H1 (cell line): ENCODE data around the gene SAFB2. TPM values are rescaled to one million over a fixed set of nuclear protein-coding genes. Genes with fewer than 3 reads are reported as not detected.

ENCODE experiments used
- CTCF ChIA-PET: fragments of 300-600 bp; sonication (Branson Sonifier 250); formaldehyde crosslinking; loops from one replicate; lab custom pipeline; 2021; ENCODE audit not compliant: partially characterized antibody; lab: Charles Lee
- POLR2A ChIA-PET: fragments of 300-600 bp; sonication (Branson Sonifier 250); formaldehyde crosslinking; loops from one replicate; lab custom pipeline; 2021; ENCODE audit warnings: inconsistent platforms; ENCODE audit not compliant: partially characterized antibody; lab: Charles Lee
- DNase-seq, 2 experiments: peaks; one replicate each; pipeline versions ENCODE4 v3.0.0 to v3.0.0-alpha.2; 2010 to 2022; ENCODE audit warnings: low spot score in 2 of 2, low read depth in 1 of 2, mixed read lengths in 1 of 2
- FAIRE-seq: peaks from 2 replicates; lab custom pipeline; 2011; peaks lifted over from hg19 to GRCh38; lab: Jason Lieb, UNC
- H2AFZ ChIP-seq: 2 replicates; pipeline ENCODE4 v1.8.1; 2012; ENCODE audit warnings: low read length, inconsistent platforms
- H2AK5ac ChIP-seq: 2 replicates; pipeline ENCODE4 v1.6.1; 2013; ENCODE audit warnings: low read depth, low read length
- H2BK120ac ChIP-seq: replicated peaks from 2 replicates; pipeline ENCODE3; 2013; ENCODE audit warnings: low read depth, low read length, inconsistent platforms
- H2BK12ac ChIP-seq: 2 replicates; pipeline ENCODE4 v1.6.1; 2013; ENCODE audit warnings: low read depth, low read length
- H2BK15ac ChIP-seq: 2 replicates; pipeline ENCODE4 v1.6.1; 2013; ENCODE audit warnings: low read length
- H2BK20ac ChIP-seq: 2 replicates; pipeline ENCODE4 v1.6.1; 2013; ENCODE audit warnings: low read length
- H2BK5ac ChIP-seq: 2 replicates; pipeline ENCODE4 v1.6.1; 2013; ENCODE audit warnings: low read depth, low read length
- H3K14ac ChIP-seq: 2 replicates; pipeline ENCODE4 v1.6.1; 2013; ENCODE audit warnings: inconsistent platforms; ENCODE audit not compliant: insufficient read length
- H3K18ac ChIP-seq: 2 replicates; pipeline ENCODE4 v1.6.1; 2013; ENCODE audit warnings: low read length; ENCODE audit errors: extremely low read depth
- H3K23ac ChIP-seq: 2 replicates; pipeline ENCODE4 v1.6.1; 2013; ENCODE audit warnings: inconsistent platforms; ENCODE audit not compliant: insufficient read length
- H3K23me2 ChIP-seq: 2 replicates; pipeline ENCODE4 v1.6.1; 2013; ENCODE audit warnings: low read depth, low read length
- H3K27ac ChIP-seq: 2 replicates; pipeline ENCODE4 v1.6.1; 2011; ENCODE audit warnings: low read depth, low read length, inconsistent platforms
- H3K27me3 ChIP-seq, 4 experiments: replicated peaks in 1 of 4; 1 replicate in 1 of 4; 2 replicates in 3 of 4; pipeline versions ENCODE4 v1.6.1 to v1.8.1; 2011 to 2013; ENCODE audit warnings: low read length in 3 of 4, mild to moderate bottlenecking in 3 of 4, inconsistent platforms in 2 of 4, mixed read lengths in 2 of 4, moderate library complexity in 1 of 4; ENCODE audit not compliant: control insufficient read depth in 3 of 4, insufficient read depth in 3 of 4; ENCODE audit errors: extremely low read depth in 1 of 4
- H3K36me3 ChIP-seq, 4 experiments: 2 replicates each; pipeline versions ENCODE4 v1.6.1 to v1.8.1; 2011 to 2013; ENCODE audit warnings: mild to moderate bottlenecking in 4 of 4, low read length in 3 of 4, moderate library complexity in 2 of 4, control low read depth in 1 of 4, inconsistent platforms in 1 of 4; ENCODE audit not compliant: insufficient read depth in 4 of 4, control insufficient read depth in 2 of 4
- H3K4ac ChIP-seq: replicated peaks from 2 replicates; pipeline ENCODE3; 2013; ENCODE audit warnings: low read length, low read depth, mixed read lengths, inconsistent platforms; ENCODE audit not compliant: insufficient read length
- H3K4me1 ChIP-seq, 4 experiments: replicated peaks in 1 of 4; 1 replicate in 1 of 4; 2 replicates in 3 of 4; pipeline versions ENCODE4 v1.6.1 to v1.8.1; 2011 to 2013; ENCODE audit warnings: low read length in 3 of 4, inconsistent platforms in 2 of 4, mixed read lengths in 1 of 4; ENCODE audit not compliant: insufficient read depth in 4 of 4, control insufficient read depth in 3 of 4
- H3K4me2 ChIP-seq, 2 experiments: 2 replicates each; pipeline versions ENCODE4 v1.6.1 to v1.8.1; 2011 to 2013; ENCODE audit warnings: low read depth in 2 of 2, low read length in 2 of 2, control low read depth in 1 of 2, inconsistent platforms in 1 of 2, mild to moderate bottlenecking in 1 of 2; ENCODE audit not compliant: insufficient read depth in 1 of 2
- H3K4me3 ChIP-seq, 4 experiments: fragments of 200-600, 300-600 bp in 1 of 4; sonication (generic), shearing (Covaris generic), sonication (Bioruptor Twin) in 1 of 4; 2 replicates each; pipeline versions ENCODE4 v1.5.1 to v1.8.1; 2011 to 2016; ENCODE audit warnings: low read length in 4 of 4, low read depth in 3 of 4, control low read depth in 2 of 4, inconsistent platforms in 2 of 4, mild to moderate bottlenecking in 2 of 4, mixed read lengths in 1 of 4, moderate library complexity in 1 of 4; ENCODE audit not compliant: insufficient read depth in 2 of 4; ENCODE audit errors: extremely low read depth in 1 of 4
- H3K56ac ChIP-seq: replicated peaks from 2 replicates; pipeline ENCODE3; 2013; ENCODE audit warnings: low read depth, mild to moderate bottlenecking, mixed read lengths, low read length, inconsistent platforms; ENCODE audit not compliant: insufficient read length
- H3K79me1 ChIP-seq: 2 replicates; pipeline ENCODE4 v1.6.1; 2013; ENCODE audit warnings: low read depth, low read length, control low read depth
- H3K79me2 ChIP-seq, 2 experiments: 2 replicates each; pipeline versions ENCODE4 v1.6.1 to v1.8.1; 2012 to 2013; ENCODE audit warnings: low read length in 2 of 2, mild to moderate bottlenecking in 2 of 2, inconsistent platforms in 1 of 2; ENCODE audit not compliant: insufficient read depth in 2 of 2, control insufficient read depth in 1 of 2
- H3K9ac ChIP-seq, 4 experiments: replicated peaks in 1 of 4; 1 replicate in 1 of 4; 2 replicates in 3 of 4; pipeline versions ENCODE4 v1.6.1 to v1.8.1; 2011 to 2013; ENCODE audit warnings: low read depth in 3 of 4, low read length in 3 of 4, control low read depth in 2 of 4, mild to moderate bottlenecking in 2 of 4, moderate library complexity in 2 of 4, inconsistent platforms in 1 of 4; ENCODE audit errors: extremely low read depth in 1 of 4
- H3K9me3 ChIP-seq, 2 experiments: 2 replicates each; pipeline versions ENCODE4 v1.6.1 to v1.8.1; 2012 to 2013; ENCODE audit warnings: mild to moderate bottlenecking in 2 of 2, moderate library complexity in 2 of 2, control low read depth in 1 of 2, inconsistent platforms in 1 of 2, low read depth in 1 of 2, low read length in 1 of 2, mixed read lengths in 1 of 2; ENCODE audit not compliant: insufficient read depth in 2 of 2
- H4K20me1 ChIP-seq, 2 experiments: replicated peaks in 1 of 2; 2 replicates each; pipeline versions ENCODE3 to v1.8.1; 2011 to 2013; ENCODE audit warnings: inconsistent platforms in 2 of 2, low read length in 2 of 2, mild to moderate bottlenecking in 1 of 2; ENCODE audit not compliant: insufficient read depth in 2 of 2, control insufficient read depth in 1 of 2
- H4K5ac ChIP-seq: 2 replicates; pipeline ENCODE4 v1.6.1; 2013; ENCODE audit warnings: low read length, low read depth, mixed read lengths, inconsistent platforms; ENCODE audit not compliant: insufficient read length
- H4K8ac ChIP-seq: 2 replicates; pipeline ENCODE4 v1.8.0; 2013; ENCODE audit warnings: mild to moderate bottlenecking, moderate library complexity, low read length, inconsistent platforms; ENCODE audit not compliant: insufficient read depth; ENCODE audit errors: extremely low read depth
- H4K91ac ChIP-seq: replicated peaks from 2 replicates; pipeline ENCODE3; 2013; ENCODE audit warnings: low read length, mixed read lengths, inconsistent platforms; ENCODE audit not compliant: insufficient read length
- ATF2 ChIP-seq: IDR thresholded peaks from 2 replicates; pipeline ENCODE4 v1.6.1; 2012; ENCODE audit warnings: low read length, inconsistent platforms
- CBX5 ChIP-seq: fragments of 300-800, 300-1000 bp; sonication (generic); IDR thresholded peaks from 2 replicates; pipeline ENCODE4 v1.7.1; 2016; ENCODE audit warnings: antibody characterized with exemption, low read length, low read depth
- GTF2F1 ChIP-seq: IDR thresholded peaks from 2 replicates; pipeline ENCODE4 v1.6.1; 2012; ENCODE audit warnings: low read depth, low read length, improper control_type of control experiment, borderline replicate concordance
- JUND ChIP-seq: IDR thresholded peaks from 2 replicates; pipeline ENCODE4 v1.6.1; 2011; ENCODE audit warnings: mild to moderate bottlenecking, improper control_type of control experiment, low read length
- SRF ChIP-seq: IDR thresholded peaks from 2 replicates; pipeline ENCODE4 v1.6.1; 2011; ENCODE audit warnings: mild to moderate bottlenecking, low read depth, low read length, moderate library complexity
- WGBS, 2 experiments: shearing (Covaris generic) in 1 of 2; methylation state at CpG; one replicate each; pipeline versions ENCODE4 v1.1.6 to v1.1.7; 2013 to 2015; ENCODE audit warnings: low lambda C conversion rate in 2 of 2, mixed read lengths in 2 of 2, inconsistent platforms in 1 of 2, low coverage in 1 of 2, missing lambda C conversion rate in 1 of 2; ENCODE audit not compliant: insufficient replicate concordance in 2 of 2, insufficient coverage in 1 of 2, insufficient read length in 1 of 2; ENCODE audit errors: extremely low coverage in 1 of 2, missing lambda C conversion rate in 1 of 2; 5-methylcytosine and 5-hydroxymethylcytosine counted together
- polyA plus RNA-seq, 7 experiments: library from polyadenylated mRNA; depleted of rRNA in 3 of 7; stranded (reverse) in 5 of 7; unstranded in 2 of 7; fragments of >200 nt in 5 of 7; fragments of 200-250 nt in 2 of 7; gene quantifications; 1 replicate in 5 of 7; 2 replicates in 1 of 7; 4 replicates in 1 of 7; pipeline versions ENCODE4 v1.2.1 to v1.2.3, GENCODE V29; 2011 to 2013; ENCODE audit warnings: missing spikeins in 2 of 7, mixed read lengths in 2 of 7
- total RNA-seq: library from RNA; stranded (reverse); fragmentation: NEBNext Ultra II Directional; extraction: Animal tissue kit (Norgen Biotek cat#: 25700); gene quantifications from 2 replicates; pipeline ENCODE4 v1.2.1, GENCODE V29; 2021
- TF ChIP-seq, protein P1 (sequence below): IDR thresholded peaks from 2 replicates; pipeline ENCODE4 v1.6.1; 2012; ENCODE audit warnings: inconsistent platforms

The SAFB2 gene
- total and polyA plus RNA-seq, 2 of the 8 experiments (the other 6 are each of a cell fraction or from before 2014, with no cell fraction given), result 14.8 to 63.8 TPM

DNA sequence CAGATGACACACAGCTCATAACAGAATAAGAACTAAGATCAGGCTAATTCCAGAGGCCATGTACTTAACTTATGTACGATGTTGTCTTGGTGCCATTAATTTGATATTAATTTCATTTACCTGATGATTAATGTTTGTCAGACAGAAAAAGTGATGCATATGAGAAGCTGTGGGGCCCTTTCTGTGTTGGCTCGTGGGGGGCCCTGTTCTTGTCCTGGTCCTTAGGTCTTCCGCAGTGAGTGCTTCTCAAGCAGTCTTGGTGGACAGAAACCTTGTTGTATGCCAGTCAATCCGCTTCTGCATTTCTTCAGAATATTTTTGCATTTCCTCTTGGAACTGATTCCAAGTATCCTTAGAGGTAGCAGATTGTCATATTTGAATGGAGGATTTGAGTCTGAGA, 20.5 kb upstream of the SAFB2 start:
- Histone ChIP-seq H3K56ac (no peak overlapping the region), H4K91ac (no peak overlapping the region), H3K36me3 (peaks cover 21 to 67% (median 55%) of the 10 kb centered on the region in 4 experiments), H2AFZ (no peak overlapping the region), H3K4ac (no peak overlapping the region), H3K4me3 (no peak overlapping the region), H2BK120ac (no peak overlapping the region), H3K23ac (no peak overlapping the region), H2BK20ac (no peak overlapping the region), H3K9me3 (no peaks in the 10 kb centered on the region), H3K4me2 (no peak overlapping the region), H3K4me1 (no peaks in the 10 kb centered on the region), H2BK15ac (no peak overlapping the region), H3K27ac (no peak overlapping the region), H4K5ac (no peak overlapping the region), H3K14ac (no peak overlapping the region), H3K27me3 (no peaks in the 10 kb centered on the region), H4K20me1 (peaks cover 21 to 25% of the 10 kb centered on the region in 2 experiments), H4K8ac (no peak overlapping the region), H2AK5ac (no peak overlapping the region), H3K9ac (no peak overlapping the region), H2BK5ac (no peak overlapping the region), H2BK12ac (no peak overlapping the region), H3K79me2 (peaks cover 3 to 80% of the 10 kb centered on the region in 2 experiments; a peak in 3 of 4 replicates), H3K23me2 (no peaks in the 10 kb centered on the region), H3K18ac (no peak overlapping the region), H3K79me1 (peaks cover 9% of the 10 kb centered on the region)
- DNase-seq (no peak), FAIRE-seq (no peak)
- ChIA-PET CTCF (interaction anchor here (1.2 kb wide), 1 partner anchor 29 kb away, joined by 4 read pairs; no protein-coding TSS in a partner anchor), POLR2A (interaction anchor here (0.6 to 1.9 kb wide), 4 partner anchors 10 to 47 kb away, joined by 3 to 8 read pairs (median 4); partner anchors contain the start of gene RPL36)
- TF ChIP-seq, protein P1, sequence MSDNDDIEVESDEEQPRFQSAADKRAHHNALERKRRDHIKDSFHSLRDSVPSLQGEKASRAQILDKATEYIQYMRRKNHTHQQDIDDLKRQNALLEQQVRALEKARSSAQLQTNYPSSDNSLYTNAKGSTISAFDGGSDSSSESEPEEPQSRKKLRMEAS, result no peak
- no peak for TF ChIP-seq GTF2F1
- no peak for TF ChIP-seq ATF2
- no peak for TF ChIP-seq SRF
- no peak for TF ChIP-seq JUND
- TF ChIP-seq CBX5, result no peak
- 90% methylated on average over 4 of the region's 4 CpGs; no CpG with 5 or more reads in 1 of the 2 experiments for WGBS, 2 experiments
